SK-N-SH treated with all-trans-retinoic acid at 6 μM for 48 hours (cell line): ENCODE results near the gene CSTB.

Source experiments
- ATAC-seq: fragments of 200-7000 bp; cut with Tn5 transposase; 3 replicates; pipeline ENCODE4 v1.9.1; 2020; ENCODE audit warnings: mild to moderate bottlenecking, moderate library complexity
- ARNTL ChIP-seq: fragments of 450-650 bp; formaldehyde crosslinking; IDR thresholded peaks from 2 replicates; pipeline ENCODE4 v1.5.0; 2020; ENCODE audit warnings: low read depth, mild to moderate bottlenecking, moderate library complexity, borderline replicate concordance
- CSDC2 ChIP-seq: fragments of 250-450 bp; sonication (Bioruptor Pico); IDR thresholded peaks from 2 replicates; pipeline ENCODE4 v1.5.0; 2020; ENCODE audit warnings: mild to moderate bottlenecking, moderate library complexity
- ESRRG ChIP-seq: fragments of 250-450 bp; sonication (Bioruptor Pico); IDR thresholded peaks from 2 replicates; pipeline ENCODE4 v1.6.1; 2021; ENCODE audit warnings: mild to moderate bottlenecking
- GLIS3 ChIP-seq: fragments of 250-450 bp; sonication (Bioruptor Pico); IDR thresholded peaks from 2 replicates; pipeline ENCODE4 v1.5.0; 2020; ENCODE audit warnings: mild to moderate bottlenecking, moderate library complexity
- ISL1 ChIP-seq: fragments of 250-450 bp; sonication (Bioruptor Pico); IDR thresholded peaks from 2 replicates; pipeline ENCODE4 v2.1.2; 2022; ENCODE audit warnings: mild to moderate bottlenecking, moderate library complexity
- OSR1 ChIP-seq: fragments of 250-450 bp; sonication (Bioruptor Pico); IDR thresholded peaks from 2 replicates; pipeline ENCODE4 v1.8.0; 2022; ENCODE audit warnings: moderate library complexity, mild to moderate bottlenecking, inconsistent platforms
- PPARA ChIP-seq: fragments of 250-450 bp; sonication (Bioruptor Pico); IDR thresholded peaks from 2 replicates; pipeline ENCODE4 v1.5.0; 2020; ENCODE audit warnings: mild to moderate bottlenecking, borderline replicate concordance
- RARB ChIP-seq: fragments of 250-450 bp; sonication (Bioruptor Pico); IDR thresholded peaks from 2 replicates; pipeline ENCODE4 v1.8.0; 2021; ENCODE audit warnings: mild to moderate bottlenecking, moderate library complexity
- SNAI2 ChIP-seq: fragments of 250-450 bp; sonication (Bioruptor Pico); IDR thresholded peaks from 2 replicates; pipeline ENCODE4 v1.5.0; 2020; ENCODE audit warnings: mild to moderate bottlenecking, moderate library complexity
- TOX ChIP-seq: fragments of 250-450 bp; sonication (Bioruptor Pico); IDR thresholded peaks from 2 replicates; pipeline ENCODE4 v1.8.0; 2021; ENCODE audit warnings: mild to moderate bottlenecking, moderate library complexity, borderline replicate concordance
- ZC3H10 ChIP-seq: fragments of 250-450 bp; sonication (Bioruptor Pico); IDR thresholded peaks from 2 replicates; pipeline ENCODE4 v1.5.1; 2021; ENCODE audit warnings: mild to moderate bottlenecking, moderate library complexity
- ZFP3 ChIP-seq: fragments of 250-450 bp; sonication (Bioruptor Pico); IDR thresholded peaks from 2 replicates; pipeline ENCODE4 v1.5.0; 2020; ENCODE audit warnings: mild to moderate bottlenecking, moderate library complexity
- ZFP30 ChIP-seq: fragments of 450-650 bp; formaldehyde crosslinking; IDR thresholded peaks from 2 replicates; pipeline ENCODE4 v1.5.0; 2022; ENCODE audit warnings: mild to moderate bottlenecking, moderate library complexity
- ZNF565 ChIP-seq: fragments of 450-650 bp; formaldehyde crosslinking; conservative IDR thresholded peaks from 2 replicates; pipeline ENCODE4 v1.5.0; 2020; ENCODE audit warnings: low read depth, mild to moderate bottlenecking, moderate library complexity
- ZNF70 ChIP-seq: fragments of 450-650 bp; formaldehyde crosslinking; IDR thresholded peaks from 2 replicates; pipeline ENCODE4 v1.5.0; 2020; ENCODE audit warnings: mild to moderate bottlenecking, moderate library complexity
- ZNF8 ChIP-seq: fragments of 450-650 bp; formaldehyde crosslinking; IDR thresholded peaks from 2 replicates; pipeline ENCODE4 v1.5.0; 2020; ENCODE audit warnings: mild to moderate bottlenecking, moderate library complexity
- TF ChIP-seq, protein P1 (sequence below): fragments of 250-450 bp; sonication (Bioruptor Pico); IDR thresholded peaks from 2 replicates; pipeline ENCODE4 v1.5.0; 2020; ENCODE audit warnings: mild to moderate bottlenecking, moderate library complexity
- TF ChIP-seq, protein P2 (sequence below): fragments of 250-450 bp; sonication (Bioruptor Pico); IDR thresholded peaks from 2 replicates; pipeline ENCODE4 v1.8.0; 2020; ENCODE audit warnings: mild to moderate bottlenecking, moderate library complexity, borderline replicate concordance
- TF ChIP-seq, protein P3 (sequence below): fragments of 250-450 bp; sonication (Bioruptor Pico); IDR thresholded peaks from 2 replicates; pipeline ENCODE4 v1.8.0; 2021; ENCODE audit warnings: low read depth, mild to moderate bottlenecking, moderate library complexity, borderline replicate concordance
- TF ChIP-seq, protein P4 (sequence below): fragments of 250-450 bp; sonication (Bioruptor Pico); IDR thresholded peaks from 2 replicates; pipeline ENCODE4 v1.5.1; 2020; ENCODE audit warnings: low read depth, mild to moderate bottlenecking, moderate library complexity
- TF ChIP-seq, protein P5 (sequence below): fragments of 250-450 bp; sonication (Bioruptor Pico); IDR thresholded peaks from 2 replicates; pipeline ENCODE4 v1.5.1; 2021; ENCODE audit warnings: mild to moderate bottlenecking, moderate library complexity

CSTB gene

DNA sequence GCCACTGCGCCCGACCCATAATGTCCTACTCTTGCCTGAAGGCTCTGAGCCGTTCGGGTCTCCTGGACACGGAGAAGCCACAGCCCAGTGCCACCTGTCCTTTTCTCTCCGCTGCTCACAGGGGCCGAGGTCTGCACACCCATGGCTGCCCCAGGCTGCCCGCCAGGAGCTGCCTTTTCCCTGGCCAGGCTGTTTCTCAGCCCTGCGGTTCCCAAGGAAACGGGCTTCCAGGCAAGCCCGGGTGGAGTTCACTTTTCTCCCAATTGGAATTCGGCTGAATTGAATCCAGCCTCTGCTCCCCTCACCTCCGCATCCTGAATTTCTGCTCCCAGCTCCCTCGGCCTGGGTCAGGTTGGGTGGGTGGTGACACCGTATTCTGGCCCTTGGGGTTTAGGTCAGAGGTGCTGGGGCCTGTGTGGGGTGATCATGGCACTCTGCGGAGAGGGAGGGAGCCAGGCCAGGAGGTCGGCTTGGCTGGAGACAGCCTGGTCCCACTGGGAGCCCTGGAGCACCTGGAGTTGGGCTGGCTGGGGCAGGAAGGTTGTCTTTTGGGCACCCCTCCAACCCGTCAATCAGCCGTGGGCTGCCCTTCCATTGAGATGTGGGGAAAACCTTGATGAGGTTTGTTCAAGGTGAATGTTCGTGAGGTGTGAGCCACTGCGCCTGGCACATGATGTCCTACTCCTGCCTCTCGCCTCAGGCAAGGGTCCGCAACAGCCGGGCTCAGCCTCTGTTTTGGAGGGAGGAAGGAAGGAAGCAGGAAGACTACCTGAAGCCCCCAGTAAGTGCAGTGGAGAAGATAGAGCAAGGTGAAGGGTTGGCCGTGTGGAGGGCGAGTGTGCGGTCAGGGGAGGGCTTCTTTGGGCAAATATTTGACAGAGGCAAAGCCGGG lies 38.4 kb upstream of the CSTB start:
- TF ChIP-seq ISL1 (CRISPR knock-in tag) (no peak), TOX (CRISPR knock-in tag) (no peak), ZFP30 (no peak), ZNF565 (CRISPR knock-in tag) (no peak), ZC3H10 (no peak), ZNF70 (CRISPR knock-in tag) (no peak), GLIS3 (no peak), ESRRG (no peak), CSDC2 (no peak)
- TF ChIP-seq, protein P1, sequence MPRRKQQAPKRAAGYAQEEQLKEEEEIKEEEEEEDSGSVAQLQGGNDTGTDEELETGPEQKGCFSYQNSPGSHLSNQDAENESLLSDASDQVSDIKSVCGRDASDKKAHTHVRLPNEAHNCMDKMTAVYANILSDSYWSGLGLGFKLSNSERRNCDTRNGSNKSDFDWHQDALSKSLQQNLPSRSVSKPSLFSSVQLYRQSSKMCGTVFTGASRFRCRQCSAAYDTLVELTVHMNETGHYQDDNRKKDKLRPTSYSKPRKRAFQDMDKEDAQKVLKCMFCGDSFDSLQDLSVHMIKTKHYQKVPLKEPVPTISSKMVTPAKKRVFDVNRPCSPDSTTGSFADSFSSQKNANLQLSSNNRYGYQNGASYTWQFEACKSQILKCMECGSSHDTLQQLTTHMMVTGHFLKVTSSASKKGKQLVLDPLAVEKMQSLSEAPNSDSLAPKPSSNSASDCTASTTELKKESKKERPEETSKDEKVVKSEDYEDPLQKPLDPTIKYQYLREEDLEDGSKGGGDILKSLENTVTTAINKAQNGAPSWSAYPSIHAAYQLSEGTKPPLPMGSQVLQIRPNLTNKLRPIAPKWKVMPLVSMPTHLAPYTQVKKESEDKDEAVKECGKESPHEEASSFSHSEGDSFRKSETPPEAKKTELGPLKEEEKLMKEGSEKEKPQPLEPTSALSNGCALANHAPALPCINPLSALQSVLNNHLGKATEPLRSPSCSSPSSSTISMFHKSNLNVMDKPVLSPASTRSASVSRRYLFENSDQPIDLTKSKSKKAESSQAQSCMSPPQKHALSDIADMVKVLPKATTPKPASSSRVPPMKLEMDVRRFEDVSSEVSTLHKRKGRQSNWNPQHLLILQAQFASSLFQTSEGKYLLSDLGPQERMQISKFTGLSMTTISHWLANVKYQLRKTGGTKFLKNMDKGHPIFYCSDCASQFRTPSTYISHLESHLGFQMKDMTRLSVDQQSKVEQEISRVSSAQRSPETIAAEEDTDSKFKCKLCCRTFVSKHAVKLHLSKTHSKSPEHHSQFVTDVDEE (CRISPR knock-in tag): no peak
- TF ChIP-seq, protein P2, sequence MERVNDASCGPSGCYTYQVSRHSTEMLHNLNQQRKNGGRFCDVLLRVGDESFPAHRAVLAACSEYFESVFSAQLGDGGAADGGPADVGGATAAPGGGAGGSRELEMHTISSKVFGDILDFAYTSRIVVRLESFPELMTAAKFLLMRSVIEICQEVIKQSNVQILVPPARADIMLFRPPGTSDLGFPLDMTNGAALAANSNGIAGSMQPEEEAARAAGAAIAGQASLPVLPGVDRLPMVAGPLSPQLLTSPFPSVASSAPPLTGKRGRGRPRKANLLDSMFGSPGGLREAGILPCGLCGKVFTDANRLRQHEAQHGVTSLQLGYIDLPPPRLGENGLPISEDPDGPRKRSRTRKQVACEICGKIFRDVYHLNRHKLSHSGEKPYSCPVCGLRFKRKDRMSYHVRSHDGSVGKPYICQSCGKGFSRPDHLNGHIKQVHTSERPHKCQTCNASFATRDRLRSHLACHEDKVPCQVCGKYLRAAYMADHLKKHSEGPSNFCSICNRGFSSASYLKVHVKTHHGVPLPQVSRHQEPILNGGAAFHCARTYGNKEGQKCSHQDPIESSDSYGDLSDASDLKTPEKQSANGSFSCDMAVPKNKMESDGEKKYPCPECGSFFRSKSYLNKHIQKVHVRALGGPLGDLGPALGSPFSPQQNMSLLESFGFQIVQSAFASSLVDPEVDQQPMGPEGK (CRISPR knock-in tag): no peak

DNA sequence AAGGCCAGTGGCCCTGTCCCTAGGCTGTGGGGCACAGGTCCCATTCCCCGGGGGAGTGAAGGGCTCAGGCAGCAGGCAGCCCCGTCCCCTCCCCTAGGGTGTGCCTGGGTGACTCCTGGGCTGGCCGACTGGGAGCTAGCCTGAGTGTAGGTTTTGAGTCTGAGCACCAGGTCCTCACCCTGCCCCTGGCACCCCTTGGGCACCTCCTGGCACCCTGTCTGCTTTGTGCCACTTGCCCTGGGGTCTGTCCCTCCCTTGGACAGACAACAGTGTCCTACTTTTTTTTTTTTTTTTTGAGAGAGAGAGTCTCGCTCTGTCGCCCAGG lies 37.5 kb upstream of the CSTB start:
- ATAC-seq: no peak

More for the DNA sequence above, 38.4 kb upstream of the CSTB start:
- ATAC-seq: no peak

DNA sequence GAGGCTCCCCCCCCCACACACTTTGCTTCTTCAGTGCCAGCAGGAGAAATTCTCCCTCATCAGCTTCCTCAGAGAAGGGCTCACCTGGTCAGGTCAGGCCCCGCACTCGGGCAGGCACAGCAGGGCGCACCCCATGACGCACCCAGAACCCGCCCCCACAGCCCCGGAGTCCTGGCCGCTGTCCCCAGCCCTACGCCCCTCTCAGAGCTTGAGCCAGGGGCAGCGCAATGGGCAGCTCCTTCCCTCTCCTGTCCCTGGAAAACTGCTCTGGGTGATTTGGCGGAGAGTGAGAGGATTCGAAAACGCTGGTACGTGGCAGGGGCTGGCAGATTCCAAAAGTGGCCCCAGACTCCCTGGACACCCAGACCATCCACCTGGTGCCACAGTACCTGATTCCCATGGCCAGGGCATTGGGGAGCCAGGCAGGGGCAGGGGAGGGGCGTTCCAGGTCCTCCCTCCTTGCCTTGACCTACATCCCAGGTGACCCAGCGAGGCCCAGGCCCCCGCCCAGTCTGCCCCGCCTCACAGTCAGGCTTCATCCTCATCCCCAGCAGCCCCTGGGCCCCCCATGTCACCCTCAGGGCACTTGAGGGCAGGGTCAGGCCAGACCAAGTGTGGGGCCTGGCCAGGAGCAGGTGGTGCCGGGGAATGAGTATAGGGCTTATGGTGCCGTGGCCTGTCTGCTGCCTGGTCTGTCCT lies 37.0 kb upstream of the CSTB start:
- ATAC-seq: no peak
- TF ChIP-seq ESRRG (no peak), CSDC2 (no peak), SNAI2 (CRISPR knock-in tag) (no peak), ZNF565 (CRISPR knock-in tag) (no peak), PPARA (CRISPR knock-in tag) (no peak), ZC3H10 (no peak), RARB (no peak), ISL1 (CRISPR knock-in tag) (no peak), GLIS3 (no peak), OSR1 (CRISPR knock-in tag) (no peak), ARNTL (CRISPR knock-in tag) (no peak), ZNF70 (CRISPR knock-in tag) (no peak), TOX (CRISPR knock-in tag) (no peak), ZNF8 (CRISPR knock-in tag) (no peak)
- TF ChIP-seq, protein P3, sequence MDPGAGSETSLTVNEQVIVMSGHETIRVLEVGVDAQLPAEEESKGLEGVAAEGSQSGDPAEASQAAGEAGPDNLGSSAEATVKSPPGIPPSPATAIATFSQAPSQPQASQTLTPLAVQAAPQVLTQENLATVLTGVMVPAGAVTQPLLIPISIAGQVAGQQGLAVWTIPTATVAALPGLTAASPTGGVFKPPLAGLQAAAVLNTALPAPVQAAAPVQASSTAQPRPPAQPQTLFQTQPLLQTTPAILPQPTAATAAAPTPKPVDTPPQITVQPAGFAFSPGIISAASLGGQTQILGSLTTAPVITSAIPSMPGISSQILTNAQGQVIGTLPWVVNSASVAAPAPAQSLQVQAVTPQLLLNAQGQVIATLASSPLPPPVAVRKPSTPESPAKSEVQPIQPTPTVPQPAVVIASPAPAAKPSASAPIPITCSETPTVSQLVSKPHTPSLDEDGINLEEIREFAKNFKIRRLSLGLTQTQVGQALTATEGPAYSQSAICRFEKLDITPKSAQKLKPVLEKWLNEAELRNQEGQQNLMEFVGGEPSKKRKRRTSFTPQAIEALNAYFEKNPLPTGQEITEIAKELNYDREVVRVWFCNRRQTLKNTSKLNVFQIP: no peak
- TF ChIP-seq, protein P1 (CRISPR knock-in tag): no peak
- TF ChIP-seq, protein P4, sequence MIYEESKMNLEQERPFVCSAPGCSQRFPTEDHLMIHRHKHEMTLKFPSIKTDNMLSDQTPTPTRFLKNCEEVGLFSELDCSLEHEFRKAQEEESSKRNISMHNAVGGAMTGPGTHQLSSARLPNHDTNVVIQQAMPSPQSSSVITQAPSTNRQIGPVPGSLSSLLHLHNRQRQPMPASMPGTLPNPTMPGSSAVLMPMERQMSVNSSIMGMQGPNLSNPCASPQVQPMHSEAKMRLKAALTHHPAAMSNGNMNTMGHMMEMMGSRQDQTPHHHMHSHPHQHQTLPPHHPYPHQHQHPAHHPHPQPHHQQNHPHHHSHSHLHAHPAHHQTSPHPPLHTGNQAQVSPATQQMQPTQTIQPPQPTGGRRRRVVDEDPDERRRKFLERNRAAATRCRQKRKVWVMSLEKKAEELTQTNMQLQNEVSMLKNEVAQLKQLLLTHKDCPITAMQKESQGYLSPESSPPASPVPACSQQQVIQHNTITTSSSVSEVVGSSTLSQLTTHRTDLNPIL (CRISPR knock-in tag): no peak
- TF ChIP-seq, protein P5, sequence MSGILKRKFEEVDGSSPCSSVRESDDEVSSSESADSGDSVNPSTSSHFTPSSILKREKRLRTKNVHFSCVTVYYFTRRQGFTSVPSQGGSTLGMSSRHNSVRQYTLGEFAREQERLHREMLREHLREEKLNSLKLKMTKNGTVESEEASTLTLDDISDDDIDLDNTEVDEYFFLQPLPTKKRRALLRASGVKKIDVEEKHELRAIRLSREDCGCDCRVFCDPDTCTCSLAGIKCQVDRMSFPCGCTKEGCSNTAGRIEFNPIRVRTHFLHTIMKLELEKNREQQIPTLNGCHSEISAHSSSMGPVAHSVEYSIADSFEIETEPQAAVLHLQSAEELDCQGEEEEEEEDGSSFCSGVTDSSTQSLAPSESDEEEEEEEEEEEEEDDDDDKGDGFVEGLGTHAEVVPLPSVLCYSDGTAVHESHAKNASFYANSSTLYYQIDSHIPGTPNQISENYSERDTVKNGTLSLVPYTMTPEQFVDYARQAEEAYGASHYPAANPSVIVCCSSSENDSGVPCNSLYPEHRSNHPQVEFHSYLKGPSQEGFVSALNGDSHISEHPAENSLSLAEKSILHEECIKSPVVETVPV (CRISPR knock-in tag): no peak

More for the DNA sequence above, 37.5 kb upstream of the CSTB start:
- TF ChIP-seq, protein P5 (CRISPR knock-in tag): no peak
- TF ChIP-seq ZFP3 (CRISPR knock-in tag): no peak
